MCF 10A (cell line): Measurements from ENCODE around the gene MCTP2. TPM values are rescaled to one million over a fixed set of nuclear protein-coding genes. Genes with fewer than 3 reads are reported as not detected.

Source experiments
- BruUV-seq: library from RNA; stranded (reverse); fragments of 400-500 nt; replicated peaks from 2 replicates; lab custom pipeline; 2021; lab: Mats Ljungman, UMichigan
- CTCF ChIA-PET: fragments of 300-600 bp; sonication (Branson Sonifier 250); formaldehyde crosslinking; extraction: SDS; loops from one replicate; lab custom pipeline; 2021; ENCODE audit warnings: antibody characterized with exemption, inconsistent platforms; lab: Yijun Ruan, JAX
- POLR2A ChIA-PET: fragments of 300-600, 350-650 bp; sonication (Branson Sonifier 250); formaldehyde crosslinking; extraction: SDS; loops from one replicate; lab custom pipeline; 2020; ENCODE audit warnings: antibody characterized with exemption, inconsistent platforms; lab: Yijun Ruan, JAX
- DNase-seq: peaks from one replicate; pipeline ENCODE4 v3.0.0-alpha.2; 2018; ENCODE audit not compliant: unreplicated experiment
- H3K27ac Mint-ChIP-seq: one replicate; pipeline ENCODE4 v1.8.0; 2022; ENCODE audit warnings: mild to moderate bottlenecking, low read depth, mixed read lengths; ENCODE audit not compliant: unreplicated experiment
- H3K27me3 Mint-ChIP-seq: one replicate; pipeline ENCODE4 v1.8.0; 2022; ENCODE audit warnings: mixed read lengths; ENCODE audit not compliant: insufficient read depth, unreplicated experiment
- H3K36me3 Mint-ChIP-seq: one replicate; pipeline ENCODE4 v1.8.0; 2022; ENCODE audit warnings: mild to moderate bottlenecking, moderate library complexity, mixed read lengths; ENCODE audit not compliant: insufficient read depth, unreplicated experiment
- H3K4me1 Mint-ChIP-seq: one replicate; pipeline ENCODE4 v1.8.0; 2022; ENCODE audit warnings: mixed read lengths; ENCODE audit not compliant: insufficient read depth, unreplicated experiment
- H3K4me3 Mint-ChIP-seq: one replicate; pipeline ENCODE4 v1.8.0; 2022; ENCODE audit warnings: mild to moderate bottlenecking, moderate library complexity, mixed read lengths; ENCODE audit not compliant: unreplicated experiment
- H3K9me3 Mint-ChIP-seq: one replicate; pipeline ENCODE4 v1.8.0; 2022; ENCODE audit warnings: mixed read lengths; ENCODE audit not compliant: unreplicated experiment
- intact Hi-C: fragments of 100-400 bp; cut with micrococcal nuclease; formaldehyde crosslinking; loops from 2 replicates; pipeline ENCODE4 v1.14.1; 2022
- total RNA-seq: library from RNA; stranded (reverse); gene quantifications from 2 replicates; pipeline ENCODE4 v1.2.3, GENCODE V29; 2022
- TF ChIP-seq, protein P1 (sequence below): fragments of 200-600 bp; IDR thresholded peaks from one replicate; pipeline ENCODE4 v1.8.0; 2022; ENCODE audit warnings: antibody characterized with exemption, mild to moderate bottlenecking; ENCODE audit not compliant: unreplicated experiment

The MCTP2 gene
- total RNA-seq, 1 experiment from 2014 or later = 25.7 TPM

DNA sequence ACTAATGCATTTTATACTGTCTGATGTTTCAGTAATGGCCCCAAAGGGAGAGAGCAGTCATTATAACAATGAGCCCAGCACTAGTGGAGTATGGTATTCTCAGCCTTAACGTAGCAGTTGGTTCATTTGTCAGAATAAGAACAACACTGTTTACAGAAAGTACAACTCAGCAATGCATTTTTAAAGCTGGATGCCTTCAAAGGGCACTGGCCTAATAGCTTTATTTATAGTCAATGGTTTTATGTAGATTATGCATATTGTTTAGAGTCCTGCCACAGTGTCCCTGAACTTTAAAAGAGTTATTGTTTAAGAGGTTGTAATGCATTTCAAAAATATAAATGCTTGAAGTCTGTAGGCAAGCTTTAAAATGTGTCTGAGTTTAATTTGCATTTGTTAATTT lies 211.1 kb downstream of the MCTP2 start:
- CTCF ChIA-PET = interaction anchor here (1.1 kb wide), 1 partner anchor 11 kb away, joined by 4 read pairs; no protein-coding TSS in a partner anchor
- H3K4me1 Mint-ChIP-seq = no peaks in the 10 kb centered on the region

DNA sequence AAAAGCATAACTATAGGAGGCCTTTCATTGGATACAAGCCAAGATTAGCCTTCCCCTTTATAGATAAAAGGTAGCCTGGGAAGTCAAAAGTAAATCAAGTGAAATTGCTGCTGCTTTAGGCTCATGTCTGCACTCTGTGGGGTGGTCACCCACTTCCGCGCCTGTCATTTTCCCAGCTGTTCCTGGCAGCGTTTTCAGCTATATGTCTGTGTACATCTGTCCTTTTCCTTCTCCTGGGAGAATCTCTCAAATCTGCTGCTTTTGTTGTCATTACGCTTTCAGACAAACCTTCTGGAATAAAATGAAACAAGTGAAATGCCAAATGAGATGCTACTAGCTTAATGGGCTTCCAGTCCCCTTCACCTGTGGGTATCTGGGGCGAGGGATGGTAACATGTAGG lies 211.8 kb downstream of the MCTP2 start:
- ChIA-PET CTCF (no interaction called here), POLR2A (no interaction called here)
- TF ChIP-seq, protein P1, sequence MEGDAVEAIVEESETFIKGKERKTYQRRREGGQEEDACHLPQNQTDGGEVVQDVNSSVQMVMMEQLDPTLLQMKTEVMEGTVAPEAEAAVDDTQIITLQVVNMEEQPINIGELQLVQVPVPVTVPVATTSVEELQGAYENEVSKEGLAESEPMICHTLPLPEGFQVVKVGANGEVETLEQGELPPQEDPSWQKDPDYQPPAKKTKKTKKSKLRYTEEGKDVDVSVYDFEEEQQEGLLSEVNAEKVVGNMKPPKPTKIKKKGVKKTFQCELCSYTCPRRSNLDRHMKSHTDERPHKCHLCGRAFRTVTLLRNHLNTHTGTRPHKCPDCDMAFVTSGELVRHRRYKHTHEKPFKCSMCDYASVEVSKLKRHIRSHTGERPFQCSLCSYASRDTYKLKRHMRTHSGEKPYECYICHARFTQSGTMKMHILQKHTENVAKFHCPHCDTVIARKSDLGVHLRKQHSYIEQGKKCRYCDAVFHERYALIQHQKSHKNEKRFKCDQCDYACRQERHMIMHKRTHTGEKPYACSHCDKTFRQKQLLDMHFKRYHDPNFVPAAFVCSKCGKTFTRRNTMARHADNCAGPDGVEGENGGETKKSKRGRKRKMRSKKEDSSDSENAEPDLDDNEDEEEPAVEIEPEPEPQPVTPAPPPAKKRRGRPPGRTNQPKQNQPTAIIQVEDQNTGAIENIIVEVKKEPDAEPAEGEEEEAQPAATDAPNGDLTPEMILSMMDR = no peak
- H3K9me3 Mint-ChIP-seq = no peaks in the 10 kb centered on the region
- no peaks in the 10 kb centered on the region for H3K27me3 Mint-ChIP-seq
- H3K36me3 Mint-ChIP-seq = peaks cover 5% of the 10 kb centered on the region
- no peaks in the 10 kb centered on the region for H3K4me1 Mint-ChIP-seq
- intact Hi-C loops = no loop called here
- no peak for DNase-seq
- no TSS peak for BruUV-seq
- H3K4me3 Mint-ChIP-seq = no peak overlapping the region
- no peak overlapping the region for H3K27ac Mint-ChIP-seq

More for the DNA sequence above, 211.1 kb downstream of the MCTP2 start:
- Mint-ChIP-seq H3K36me3 (peaks cover 10% of the 10 kb centered on the region), H3K4me3 (no peak overlapping the region), H3K9me3 (no peaks in the 10 kb centered on the region), H3K27me3 (no peaks in the 10 kb centered on the region), H3K27ac (no peak overlapping the region)
- intact Hi-C loops = no loop called here
- BruUV-seq = no TSS peak
- TF ChIP-seq, protein P1 = no peak
- POLR2A ChIA-PET = interaction anchor here (0.6 kb wide), 2 partner anchors 655 to 1368 kb away, joined by 3 to 4 read pairs; no protein-coding TSS in a partner anchor
- no peak for DNase-seq

DNA sequence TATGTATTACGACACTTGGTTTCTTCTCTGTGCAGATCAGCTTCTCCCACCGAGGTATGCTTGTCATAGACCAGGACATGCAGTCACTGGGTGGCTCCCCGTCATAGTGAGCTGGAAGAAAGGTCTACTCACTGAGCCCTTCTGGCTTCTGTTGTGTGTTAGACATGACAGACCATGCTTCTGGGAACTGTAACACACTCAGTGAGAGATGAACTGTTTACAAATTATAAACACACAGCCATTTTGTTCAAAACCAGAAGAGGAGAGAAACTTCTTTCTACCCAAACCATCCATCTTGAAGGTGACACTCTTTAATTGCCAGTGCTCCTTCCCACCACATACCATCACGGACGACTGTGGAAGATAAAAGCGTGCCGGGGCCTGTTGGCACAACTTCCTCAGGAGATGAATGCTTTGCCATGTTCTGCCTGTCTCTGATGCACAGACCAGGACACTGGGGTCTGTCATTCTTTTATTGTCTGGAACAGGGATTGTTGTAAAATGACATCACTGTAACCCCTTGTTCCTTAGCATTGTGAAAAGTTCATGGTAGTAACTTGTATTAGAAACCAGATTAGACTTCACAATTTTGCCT lies 214.3 kb downstream of the MCTP2 start:
- DNase-seq = no peak
- Mint-ChIP-seq H3K36me3 (peaks cover 5% of the 10 kb centered on the region), H3K9me3 (no peaks in the 10 kb centered on the region), H3K4me3 (no peak overlapping the region), H3K27ac (no peak overlapping the region), H3K4me1 (no peaks in the 10 kb centered on the region), H3K27me3 (no peaks in the 10 kb centered on the region)
- ChIA-PET CTCF (interaction anchor here (1.2 kb wide), 1 partner anchor 33 kb away, joined by 3 read pairs; no protein-coding TSS in a partner anchor), POLR2A (no interaction called here)
- TF ChIP-seq, protein P1 = no peak
- no TSS peak for BruUV-seq
- intact Hi-C loops = no loop called here

DNA sequence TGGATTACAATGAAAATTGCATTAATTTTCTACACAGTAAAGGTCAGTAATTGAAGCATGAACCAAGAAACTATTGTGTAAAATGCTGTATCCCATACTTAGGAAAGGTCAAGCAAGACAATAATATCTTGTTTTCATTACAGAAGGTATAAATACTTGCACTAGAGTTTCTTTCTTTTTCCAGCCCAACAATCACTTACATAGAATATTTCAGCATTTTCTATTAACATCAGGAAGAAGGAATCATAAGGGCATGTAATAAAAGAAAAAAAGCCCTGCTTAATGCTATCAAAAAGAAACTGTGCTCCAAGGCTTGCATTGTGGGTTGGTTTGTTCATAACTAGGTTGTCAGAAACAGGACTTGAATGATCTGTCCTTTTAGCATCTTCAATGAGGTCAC lies 215.1 kb downstream of the MCTP2 start:
- TF ChIP-seq, protein P1 = no peak
- Mint-ChIP-seq H3K4me1 (no peaks in the 10 kb centered on the region), H3K36me3 (peaks cover 10% of the 10 kb centered on the region), H3K27ac (no peak overlapping the region), H3K4me3 (no peak overlapping the region), H3K27me3 (no peaks in the 10 kb centered on the region), H3K9me3 (no peaks in the 10 kb centered on the region)
- ChIA-PET POLR2A (no interaction called here), CTCF (no interaction called here)
- no TSS peak for BruUV-seq
- intact Hi-C loops = no loop called here
- no peak for DNase-seq
